A549 (cell line): ENCODE results near the gene STIMATE. TPM values are rescaled to one million over a fixed set of nuclear protein-coding genes. Genes with fewer than 3 reads are reported as not detected.

ENCODE experiments used
- ATAC-seq, 2 experiments: fragments of 200-7000 bp in 1 of 2; fragments of >200 bp in 1 of 2; cut with Nextera tagmentation in 1 of 2; cut with Tn5 transposase in 1 of 2; 3 replicates each; pipeline versions ENCODE4 v1.8.0 to v1.9.1; 2018 to 2020; ENCODE audit warnings: mild to moderate bottlenecking in 1 of 2, moderate library complexity in 1 of 2
- CTCF ChIA-PET: fragments of 300-600 bp; sonication (Branson Sonifier 250); formaldehyde crosslinking; extraction: SDS; loops from one replicate; lab custom pipeline; 2021; ENCODE audit warnings: antibody characterized with exemption, inconsistent platforms; lab: Yijun Ruan, JAX
- POLR2A ChIA-PET: fragments of 350-600 bp; formaldehyde crosslinking; extraction: SDS; loops from one replicate; lab custom pipeline; 2021; ENCODE audit warnings: antibody characterized with exemption, inconsistent platforms; lab: Yijun Ruan, JAX
- DNase-seq, 2 experiments: peaks; one replicate each; pipeline versions ENCODE4 v3.0.0 to v3.0.0-alpha.2; 2011 to 2016; ENCODE audit warnings: low read depth in 1 of 2, low spot score in 1 of 2
- FAIRE-seq: peaks from 2 replicates; lab custom pipeline; 2011; peaks lifted over from hg19 to GRCh38; lab: Jason Lieb, UNC
- H3K27ac ChIP-seq, 2 experiments: fragments of >200 bp; sonication (Bioruptor Twin); formaldehyde crosslinking; 3 replicates each; pipeline ENCODE4 v1.5.1; 2016 to 2017
- H3K4me1 ChIP-seq: fragments of >200 bp; sonication (Bioruptor Twin); formaldehyde crosslinking; 3 replicates; pipeline ENCODE4 v1.6.1; 2016
- H3K4me2 ChIP-seq: fragments of >200 bp; sonication (Bioruptor Twin); formaldehyde crosslinking; 3 replicates; pipeline ENCODE4 v1.6.1; 2016
- H3K4me3 ChIP-seq: fragments of >200 bp; sonication (Bioruptor Twin); formaldehyde crosslinking; 3 replicates; pipeline ENCODE4 v1.5.1; 2016
- H3K9me3 ChIP-seq: fragments of >200 bp; sonication (Bioruptor Twin); formaldehyde crosslinking; 3 replicates; pipeline ENCODE4 v1.6.1; 2016
- ATOH8 ChIP-seq: fragments of 250-450 bp; sonication (Bioruptor Pico); IDR thresholded peaks from 2 replicates; pipeline ENCODE4 v1.5.0; 2020; ENCODE audit warnings: low read depth, mild to moderate bottlenecking, moderate library complexity
- CBX2 ChIP-seq: fragments of 200-600 bp; sonication (generic); IDR thresholded peaks from 2 replicates; pipeline ENCODE4 v1.6.1; 2016; ENCODE audit warnings: low read depth, mild to moderate bottlenecking, borderline replicate concordance
- CBX8 ChIP-seq: fragments of 200-600 bp; sonication (generic); IDR thresholded peaks from 2 replicates; pipeline ENCODE4 v1.6.1; 2016
- CEBPB ChIP-seq, 2 experiments: fragments of >200 bp in 1 of 2; sonication (Bioruptor Twin) in 1 of 2; formaldehyde crosslinking in 1 of 2; IDR thresholded peaks; 2 replicates each; pipeline ENCODE4 v1.6.1; 2012 to 2016
- EHF ChIP-seq: fragments of 250-450 bp; sonication (Bioruptor Pico); IDR thresholded peaks from 2 replicates; pipeline ENCODE4 v1.5.0; 2020; ENCODE audit warnings: mild to moderate bottlenecking
- ELK1 ChIP-seq: fragments of 150-350 bp; IDR thresholded peaks from 2 replicates; pipeline ENCODE4 v1.6.1; 2014; ENCODE audit warnings: low read depth, mild to moderate bottlenecking, low read length
- EP300 ChIP-seq, 2 experiments: fragments of >200 bp; sonication (Bioruptor Twin); formaldehyde crosslinking; IDR thresholded peaks; 2 replicates in 1 of 2; 3 replicates in 1 of 2; pipeline ENCODE4 v1.6.1; 2016 to 2017
- ESRRA ChIP-seq: fragments of 150-350 bp; IDR thresholded peaks from 2 replicates; pipeline ENCODE4 v1.6.1; 2014; ENCODE audit warnings: mild to moderate bottlenecking, low read length, borderline replicate concordance
- HDAC2 ChIP-seq: fragments of 200-600 bp; sonication (generic); IDR thresholded peaks from 2 replicates; pipeline ENCODE4 v1.6.1; 2016
- HMGXB4 ChIP-seq: fragments of 250-450 bp; sonication (Bioruptor Pico); IDR thresholded peaks from 2 replicates; pipeline ENCODE4 v1.5.0; 2021; ENCODE audit warnings: mild to moderate bottlenecking, moderate library complexity, borderline replicate concordance
- HOXA7 ChIP-seq: fragments of 250-450 bp; sonication (Bioruptor Pico); IDR thresholded peaks from 2 replicates; pipeline ENCODE4 v1.5.0; 2020; ENCODE audit warnings: mild to moderate bottlenecking, moderate library complexity
- MYC ChIP-seq: IDR thresholded peaks from 2 replicates; pipeline ENCODE4 v1.6.1; 2012; ENCODE audit warnings: mild to moderate bottlenecking, inconsistent platforms, low read length, improper control_type of control experiment, borderline replicate concordance
- NPAS2 ChIP-seq: fragments of 250-450 bp; sonication (Bioruptor Pico); IDR thresholded peaks from 2 replicates; pipeline ENCODE4 v1.8.0; 2022; ENCODE audit warnings: mild to moderate bottlenecking, moderate library complexity, borderline replicate concordance
- NR3C1 ChIP-seq: fragments of >200 bp; sonication (Bioruptor Twin); formaldehyde crosslinking; IDR thresholded peaks from 3 replicates; pipeline ENCODE4 v1.6.1; 2017
- PBX3 ChIP-seq: IDR thresholded peaks from 2 replicates; pipeline ENCODE4 v1.6.1; 2012
- RARB ChIP-seq: fragments of 250-450 bp; sonication (Bioruptor Pico); IDR thresholded peaks from 2 replicates; pipeline ENCODE4 v1.8.0; 2021; ENCODE audit warnings: mild to moderate bottlenecking, moderate library complexity
- REST ChIP-seq: fragments of 200-600 bp; sonication (generic); IDR thresholded peaks from 2 replicates; pipeline ENCODE4 v1.6.1; 2016; ENCODE audit warnings: antibody characterized with exemption, mild to moderate bottlenecking, moderate library complexity
- SREBF2 ChIP-seq: fragments of 450-650 bp; IDR thresholded peaks from 2 replicates; pipeline ENCODE4 v1.6.1; 2014; ENCODE audit warnings: mild to moderate bottlenecking, moderate library complexity
- ZC3H11A ChIP-seq: fragments of 450-650 bp; IDR thresholded peaks from 2 replicates; pipeline ENCODE4 v1.6.1; 2014; ENCODE audit warnings: antibody characterized with exemption, mild to moderate bottlenecking
- ZFP36 ChIP-seq: fragments of 450-650 bp; IDR thresholded peaks from 2 replicates; pipeline ENCODE4 v1.6.1; 2014; ENCODE audit warnings: borderline replicate concordance; ENCODE audit not compliant: partially characterized antibody
- ZNF302 ChIP-seq: fragments of 250-450 bp; sonication (Bioruptor Pico); IDR thresholded peaks from 2 replicates; pipeline ENCODE4 v1.9.0; 2021; ENCODE audit warnings: inconsistent platforms, mild to moderate bottlenecking, moderate library complexity
- ZSCAN20 ChIP-seq: fragments of 250-450 bp; sonication (Bioruptor Pico); IDR thresholded peaks from 2 replicates; pipeline ENCODE4 v1.8.0; 2022; ENCODE audit warnings: mild to moderate bottlenecking, moderate library complexity
- WGBS: methylation state at CpG from one replicate; pipeline ENCODE4 v1.1.6; 2017; ENCODE audit errors: missing lambda C conversion rate; 5-methylcytosine and 5-hydroxymethylcytosine counted together
- polyA plus RNA-seq, 4 experiments: library from polyadenylated mRNA; depleted of rRNA in 3 of 4; stranded (reverse); fragments of >200 nt; fragmentation: RNase III in 1 of 4; extraction: RNeasy Plus Mini Kit Qiagen cat#74134 plus additional on column Dnase treatment in 1 of 4; gene quantifications; 2 replicates in 3 of 4; 3 replicates in 1 of 4; pipeline ENCODE4 v1.2.3, GENCODE V29; 2011 to 2017

Gene STIMATE
- polyA plus RNA-seq, 2 of the 4 experiments (the other 2 are of a cell fraction) = 5.2 to 5.5 TPM

- TF ChIP-seq HOXA7 (CRISPR knock-in tag) (no peak), EHF (CRISPR knock-in tag) (no peak), MYC (no peak), RARB (CRISPR knock-in tag) (no peak), EP300 (IDR thresholded peaks at IDR 0.05) (no peak)
- FAIRE-seq (no peak), ATAC-seq (no peak), DNase-seq (no peak)
- WGBS = 95% methylated on average over 2 of the region's 4 CpGs
- Histone ChIP-seq H3K4me1 (no peaks in the 10 kb centered on the region), H3K4me2 (no peak overlapping the region), H3K27ac (no peak overlapping the region), H3K9me3 (no peaks in the 10 kb centered on the region), H3K4me3 (no peak overlapping the region)
- POLR2A ChIA-PET = no interaction called here
- CTCF ChIA-PET = no interaction called here
Measured at GRCh38 chr3:52881871-52882270, 15.5 kb downstream of the STIMATE start.

- Histone ChIP-seq H3K9me3 (no peaks in the 10 kb centered on the region), H3K4me1 (no peaks in the 10 kb centered on the region), H3K27ac (no peak overlapping the region), H3K4me3 (no peak overlapping the region), H3K4me2 (no peak overlapping the region)
- FAIRE-seq = no peak
- CTCF ChIA-PET = interaction anchor here (1.1 kb wide), 1 partner anchor 55 kb away, joined by 3 read pairs; no protein-coding TSS in a partner anchor
- no peak for DNase-seq
- TF ChIP-seq RARB (CRISPR knock-in tag) = no peak
- TF ChIP-seq ZNF302 (CRISPR knock-in tag) = no peak
- no peak for TF ChIP-seq CEBPB (IDR thresholded peaks at IDR 0.05)
- TF ChIP-seq REST = no peak
- TF ChIP-seq PBX3 = no peak
- no peak for TF ChIP-seq HDAC2
- TF ChIP-seq ZFP36 = no peak
- TF ChIP-seq ESRRA = no peak
- TF ChIP-seq NPAS2 (CRISPR knock-in tag) = no peak
- TF ChIP-seq HMGXB4 (CRISPR knock-in tag) = no peak
- TF ChIP-seq CBX2 = no peak
- TF ChIP-seq ZSCAN20 = no peak
- TF ChIP-seq CBX8 = no peak
- no peak for TF ChIP-seq NR3C1
- TF ChIP-seq SREBF2 = no peak
- TF ChIP-seq ELK1 = no peak
- no peak for TF ChIP-seq ZC3H11A
- no peak for TF ChIP-seq EHF (CRISPR knock-in tag)
- TF ChIP-seq ATOH8 (CRISPR knock-in tag) = no peak
- WGBS = 93% methylated on average over 3 of the region's 3 CpGs
- POLR2A ChIA-PET = no interaction called here
- ATAC-seq = no peak
Measured at GRCh38 chr3:52880474-52880873, 16.9 kb downstream of the STIMATE start.
